SK-N-MC (cell line): ENCODE measurements around the gene MEF2D.

ENCODE experiments used
- EZH2 ChIP-seq: fragments of 200-600 bp; sonication (generic); IDR thresholded peaks from one replicate; pipeline ENCODE4 v1.6.1; 2017; ENCODE audit warnings: antibody characterized with exemption
- POLR2AphosphoS5 ChIP-seq: IDR thresholded peaks from 2 replicates; pipeline ENCODE4 v1.6.1; 2012; ENCODE audit warnings: mild to moderate bottlenecking, low read depth, low read length, borderline replicate concordance

DNA sequence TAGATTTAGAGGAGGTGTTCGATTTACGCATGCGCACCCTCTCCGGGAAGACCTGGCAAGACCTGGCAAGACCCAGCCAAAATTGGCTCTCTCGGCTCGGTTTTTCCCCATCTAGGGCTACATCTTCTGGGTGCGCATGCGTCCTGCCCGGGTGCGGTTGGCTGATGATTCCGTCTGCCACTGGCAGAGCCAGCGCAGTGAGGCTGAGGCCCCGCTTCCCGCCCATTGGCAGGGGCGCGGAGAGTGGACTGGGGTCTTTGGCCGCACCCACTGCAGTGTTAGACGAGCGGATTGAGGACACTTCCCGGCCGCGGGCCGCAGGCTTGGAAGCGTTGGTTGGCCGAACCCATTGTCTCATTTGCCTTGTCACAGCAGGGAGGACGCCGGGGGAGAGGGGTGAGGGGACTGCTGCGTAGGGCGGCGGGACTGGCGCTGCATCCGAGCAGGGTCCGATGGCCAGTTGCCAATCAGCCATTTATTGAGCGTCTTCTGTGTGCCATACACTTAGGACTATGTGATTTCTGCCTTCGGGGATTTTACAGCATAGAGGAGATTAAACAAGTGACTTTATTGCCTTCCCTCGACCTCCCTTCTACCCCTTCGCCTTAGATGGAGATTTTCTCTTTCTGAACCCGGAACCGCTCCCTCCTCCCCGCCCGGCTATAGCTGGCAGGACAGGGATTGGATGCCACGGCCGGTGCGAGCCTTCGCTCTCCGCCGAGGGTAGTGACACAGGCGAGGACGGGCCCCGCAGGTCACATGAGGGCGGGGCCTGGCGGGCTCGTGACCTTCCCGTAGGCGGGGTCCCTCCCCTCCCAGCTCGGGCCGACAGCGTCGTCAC is 43.7 kb downstream of the MEF2D start:
- TF ChIP-seq POLR2AphosphoS5 (peak; percentile 77), EZH2 (no peak)
